Activated T-cell treated with anti-CD3 and anti-CD28 coated beads, Interleukin-2, amount 50 U/mL, for 24 hours (primary cell): Measurements from ENCODE around the gene CALHM5.
"Not testable (repeated sequence)": the region's sequence is repeated elsewhere in the genome, so short reads cannot be mapped to it uniquely, and the experiment has no call there.

ENCODE experiments used
- DNase-seq: peaks from one replicate; pipeline ENCODE4 v3.0.0-alpha.2; 2020
- H3K27ac Mint-ChIP-seq: 2 replicates; pipeline ENCODE4 v1.8.0; 2020; ENCODE audit warnings: mild to moderate bottlenecking, mixed read lengths
- H3K27me3 Mint-ChIP-seq: 2 replicates; pipeline ENCODE4 v1.8.0; 2020; ENCODE audit warnings: mixed read lengths
- H3K36me3 Mint-ChIP-seq: 2 replicates; pipeline ENCODE4 v1.8.0; 2020; ENCODE audit warnings: low read depth, mixed read lengths
- H3K4me1 Mint-ChIP-seq: 2 replicates; pipeline ENCODE4 v1.8.0; 2020; ENCODE audit warnings: low read depth, mixed read lengths
- H3K4me3 Mint-ChIP-seq: 2 replicates; pipeline ENCODE4 v1.8.0; 2020; ENCODE audit warnings: mild to moderate bottlenecking, moderate library complexity, mixed read lengths
- H3K9me3 Mint-ChIP-seq: 2 replicates; pipeline ENCODE4 v1.8.0; 2020; ENCODE audit warnings: mixed read lengths

Gene CALHM5

GRCh38 chr6:116491610-116492330 is 19.7 kb upstream of the CALHM5 start:
- Mint-ChIP-seq H3K27ac (no peak overlapping the region), H3K36me3 (no peaks in the 10 kb centered on the region), H3K4me3 (no peak overlapping the region), H3K9me3 (no peaks in the 10 kb centered on the region), H3K4me1 (no peaks in the 10 kb centered on the region), H3K27me3 (peaks cover 11% of the 10 kb centered on the region)
- DNase-seq: no peak

- no peak for DNase-seq
- H3K27me3 Mint-ChIP-seq: peaks cover 11% of the 10 kb centered on the region
These were observed 18.9 kb upstream of the CALHM5 start for GRCh38 chr6:116492331-116493067.

GRCh38 chr6:116495161-116495560 is 16.3 kb upstream of the CALHM5 start:
- H3K27ac Mint-ChIP-seq, H3K9me3 Mint-ChIP-seq, H3K27me3 Mint-ChIP-seq, DNase-seq, H3K36me3 Mint-ChIP-seq, H3K4me1 Mint-ChIP-seq, H3K4me3 Mint-ChIP-seq: not testable (repeated sequence)

More at GRCh38 chr6:116492331-116493067, 18.9 kb upstream of the CALHM5 start:
- Mint-ChIP-seq H3K9me3 (no peaks in the 10 kb centered on the region), H3K36me3 (no peaks in the 10 kb centered on the region), H3K27ac (no peak overlapping the region), H3K4me3 (no peak overlapping the region), H3K4me1 (no peaks in the 10 kb centered on the region)

GRCh38 chr6:116497113-116497676 is 14.2 kb upstream of the CALHM5 start:
- Mint-ChIP-seq H3K4me1 (peaks cover 5% of the 10 kb centered on the region), H3K36me3 (no peaks in the 10 kb centered on the region), H3K9me3 (no peaks in the 10 kb centered on the region), H3K27ac (no peak overlapping the region), H3K4me3 (no peak overlapping the region), H3K27me3 (peaks cover 8% of the 10 kb centered on the region)
- no peak for DNase-seq

GRCh38 chr6:116500969-116501433 is 10.4 kb upstream of the CALHM5 start:
- Mint-ChIP-seq H3K27me3 (peaks cover 18% of the 10 kb centered on the region), H3K9me3 (peaks cover 7% of the 10 kb centered on the region), H3K4me1 (peaks cover 5% of the 10 kb centered on the region), H3K4me3 (no peak overlapping the region), H3K27ac (no peak overlapping the region), H3K36me3 (no peaks in the 10 kb centered on the region)
- no peak for DNase-seq

GRCh38 chr6:116507324-116507723 is 4.1 kb upstream of the CALHM5 start:
- DNase-seq: no peak
- Mint-ChIP-seq H3K36me3 (no peaks in the 10 kb centered on the region), H3K4me1 (no peaks in the 10 kb centered on the region), H3K27ac (no peak overlapping the region), H3K9me3 (peaks cover 16% of the 10 kb centered on the region), H3K27me3 (peaks cover 21% of the 10 kb centered on the region), H3K4me3 (no peak overlapping the region)

- no peak overlapping the region for H3K4me3 Mint-ChIP-seq
- H3K4me1 Mint-ChIP-seq: no peaks in the 10 kb centered on the region
- peaks cover 11% of the 10 kb centered on the region for H3K27me3 Mint-ChIP-seq
- no peak overlapping the region for H3K27ac Mint-ChIP-seq
- DNase-seq: no peak
- H3K9me3 Mint-ChIP-seq: peaks cover 11% of the 10 kb centered on the region
- H3K36me3 Mint-ChIP-seq: no peaks in the 10 kb centered on the region
These were observed 2.9 kb upstream of the CALHM5 start for GRCh38 chr6:116508527-116508926.

GRCh38 chr6:116512111-116512559 is 696 bp downstream of the CALHM5 start:
- no peaks in the 10 kb centered on the region for H3K36me3 Mint-ChIP-seq
- DNase-seq: no peak
- peaks cover 9% of the 10 kb centered on the region for H3K9me3 Mint-ChIP-seq

GRCh38 chr6:116512734-116513133 is 1.3 kb downstream of the CALHM5 start:
- no peaks in the 10 kb centered on the region for H3K4me1 Mint-ChIP-seq

More at GRCh38 chr6:116512111-116512559, 696 bp downstream of the CALHM5 start:
- H3K27me3 Mint-ChIP-seq: no peaks in the 10 kb centered on the region
- H3K27ac Mint-ChIP-seq: no peak overlapping the region
- H3K4me1 Mint-ChIP-seq: no peaks in the 10 kb centered on the region
- no peak overlapping the region for H3K4me3 Mint-ChIP-seq

GRCh38 chr6:116513224-116513875 is 1.9 kb downstream of the CALHM5 start:
- no peak overlapping the region for H3K27ac Mint-ChIP-seq
- H3K9me3 Mint-ChIP-seq: peaks cover 5% of the 10 kb centered on the region
- H3K36me3 Mint-ChIP-seq: no peaks in the 10 kb centered on the region
- no peak for DNase-seq
- no peaks in the 10 kb centered on the region for H3K27me3 Mint-ChIP-seq
- no peak overlapping the region for H3K4me3 Mint-ChIP-seq
- H3K4me1 Mint-ChIP-seq: no peaks in the 10 kb centered on the region

More at GRCh38 chr6:116512734-116513133, 1.3 kb downstream of the CALHM5 start:
- Mint-ChIP-seq H3K27ac (no peak overlapping the region), H3K4me3 (no peak overlapping the region), H3K36me3 (no peaks in the 10 kb centered on the region), H3K9me3 (peaks cover 9% of the 10 kb centered on the region), H3K27me3 (no peaks in the 10 kb centered on the region)
- DNase-seq: no peak

- no peak for DNase-seq
- H3K9me3 Mint-ChIP-seq: no peaks in the 10 kb centered on the region
- no peaks in the 10 kb centered on the region for H3K4me1 Mint-ChIP-seq
- H3K27ac Mint-ChIP-seq: no peak overlapping the region
- H3K4me3 Mint-ChIP-seq: no peak overlapping the region
- H3K27me3 Mint-ChIP-seq: no peaks in the 10 kb centered on the region
- no peaks in the 10 kb centered on the region for H3K36me3 Mint-ChIP-seq
These were observed 2.7 kb downstream of the CALHM5 start for GRCh38 chr6:116514111-116514510.

GRCh38 chr6:116515141-116515540 is 3.7 kb downstream of the CALHM5 start:
- no peaks in the 10 kb centered on the region for H3K36me3 Mint-ChIP-seq
- no peaks in the 10 kb centered on the region for H3K27me3 Mint-ChIP-seq
- no peak for DNase-seq
- no peaks in the 10 kb centered on the region for H3K4me1 Mint-ChIP-seq
- no peak overlapping the region for H3K27ac Mint-ChIP-seq
- H3K9me3 Mint-ChIP-seq: no peaks in the 10 kb centered on the region
- no peak overlapping the region for H3K4me3 Mint-ChIP-seq

- no peak overlapping the region for H3K4me3 Mint-ChIP-seq
- H3K27ac Mint-ChIP-seq: no peak overlapping the region
- H3K27me3 Mint-ChIP-seq: no peaks in the 10 kb centered on the region
- no peaks in the 10 kb centered on the region for H3K9me3 Mint-ChIP-seq
- DNase-seq: no peak
- no peaks in the 10 kb centered on the region for H3K4me1 Mint-ChIP-seq
- H3K36me3 Mint-ChIP-seq: no peaks in the 10 kb centered on the region
These were observed 7.4 kb downstream of the CALHM5 start for GRCh38 chr6:116518621-116519368.

- H3K4me1 Mint-ChIP-seq: no peaks in the 10 kb centered on the region
- no peak for DNase-seq
- peaks cover 3% of the 10 kb centered on the region for H3K27me3 Mint-ChIP-seq
- H3K9me3 Mint-ChIP-seq: no peaks in the 10 kb centered on the region
- H3K4me3 Mint-ChIP-seq: no peak overlapping the region
- H3K36me3 Mint-ChIP-seq: no peaks in the 10 kb centered on the region
- no peak overlapping the region for H3K27ac Mint-ChIP-seq
These were observed 11.5 kb downstream of the CALHM5 start for GRCh38 chr6:116522896-116523295.
